OCI-LY1 (cell line): ENCODE results near the gene PKN2.

Source experiments
- H2AFZ ChIP-seq: fragments of 200-600 bp; sonication (generic), shearing (Covaris generic); 2 replicates; pipeline ENCODE4 v1.6.0; 2014; ENCODE audit warnings: antibody characterized with exemption, mild to moderate bottlenecking, low read length
- H3F3A ChIP-seq: fragments of 200-600 bp; sonication (generic), shearing (Covaris generic); 2 replicates; pipeline ENCODE4 v1.6.0; 2014; ENCODE audit warnings: mild to moderate bottlenecking, antibody characterized with exemption, low read length, moderate library complexity; ENCODE audit not compliant: insufficient read depth
- H3K27ac ChIP-seq: fragments of 200-600 bp; sonication (generic); 2 replicates; pipeline ENCODE4 v1.5.1; 2014; ENCODE audit warnings: low read length, mixed run types, mild to moderate bottlenecking, low read depth; ENCODE audit not compliant: poor library complexity, severe bottlenecking
- H3K27me3 ChIP-seq: fragments of 200-600 bp; sonication (generic); 2 replicates; pipeline ENCODE4 v1.6.0; 2014; ENCODE audit warnings: antibody characterized with exemption, mild to moderate bottlenecking, low read length, moderate library complexity; ENCODE audit not compliant: insufficient read depth
- H3K36me3 ChIP-seq: fragments of 200-600 bp; sonication (generic); 2 replicates; pipeline ENCODE4 v1.6.1; 2014; ENCODE audit warnings: mild to moderate bottlenecking, antibody characterized with exemption, low read length, moderate library complexity, mixed read lengths; ENCODE audit not compliant: insufficient read depth
- H3K4me1 ChIP-seq: fragments of 200-600 bp; sonication (generic); 2 replicates; pipeline ENCODE4 v1.5.1; 2014; ENCODE audit warnings: mild to moderate bottlenecking, low read length, moderate library complexity; ENCODE audit not compliant: insufficient read depth, severe bottlenecking
- H3K4me2 ChIP-seq: fragments of 200-600 bp; sonication (generic), shearing (Covaris generic); 2 replicates; pipeline ENCODE4 v1.6.1; 2014; ENCODE audit warnings: low read length
- H3K4me3 ChIP-seq: fragments of 200-600 bp; sonication (generic); 2 replicates; pipeline ENCODE4 v1.5.1; 2014; ENCODE audit warnings: low read length, low read depth, mild to moderate bottlenecking, mixed read lengths; ENCODE audit not compliant: poor library complexity, severe bottlenecking
- H3K79me2 ChIP-seq: fragments of 200-600 bp; shearing (Covaris generic); 2 replicates; pipeline ENCODE4 v1.6.1; 2016; ENCODE audit warnings: mixed run types, low read length, mixed read lengths; ENCODE audit not compliant: insufficient read depth
- H3K9ac ChIP-seq: fragments of 200-600 bp; sonication (generic), shearing (Covaris generic); 2 replicates; pipeline ENCODE4 v1.6.1; 2014; ENCODE audit warnings: mild to moderate bottlenecking, low read length, mixed read lengths
- H3K9me2 ChIP-seq: fragments of 200-600 bp; sonication (generic), shearing (Covaris generic); 2 replicates; pipeline ENCODE4 v1.6.1; 2014; ENCODE audit warnings: low read depth, mild to moderate bottlenecking, low read length, mixed read lengths
- H3K9me3 ChIP-seq: fragments of 200-600 bp; shearing (Covaris generic); 2 replicates; pipeline ENCODE4 v1.6.1; 2014; ENCODE audit warnings: low read length, mixed read lengths
- H4K20me1 ChIP-seq: fragments of 200-600 bp; sonication (generic), shearing (Covaris generic); 2 replicates; pipeline ENCODE4 v1.6.0; 2016; ENCODE audit warnings: mild to moderate bottlenecking, low read length; ENCODE audit not compliant: insufficient read depth
- EZH2 ChIP-seq: fragments of 200-600 bp; sonication (generic), shearing (Covaris generic); IDR thresholded peaks from 2 replicates; pipeline ENCODE4 v1.8.0; 2017; ENCODE audit warnings: borderline replicate concordance, mixed run types, mild to moderate bottlenecking, antibody characterized with exemption, low read length, moderate library complexity, mixed read lengths
- TF ChIP-seq, protein P1 (sequence below): fragments of 200-600 bp; sonication (generic), shearing (Covaris generic); IDR thresholded peaks from 2 replicates; pipeline ENCODE4 v1.5.1; 2017; ENCODE audit warnings: mild to moderate bottlenecking, antibody characterized with exemption, low read length, moderate library complexity, mixed read lengths

Gene PKN2

DNA sequence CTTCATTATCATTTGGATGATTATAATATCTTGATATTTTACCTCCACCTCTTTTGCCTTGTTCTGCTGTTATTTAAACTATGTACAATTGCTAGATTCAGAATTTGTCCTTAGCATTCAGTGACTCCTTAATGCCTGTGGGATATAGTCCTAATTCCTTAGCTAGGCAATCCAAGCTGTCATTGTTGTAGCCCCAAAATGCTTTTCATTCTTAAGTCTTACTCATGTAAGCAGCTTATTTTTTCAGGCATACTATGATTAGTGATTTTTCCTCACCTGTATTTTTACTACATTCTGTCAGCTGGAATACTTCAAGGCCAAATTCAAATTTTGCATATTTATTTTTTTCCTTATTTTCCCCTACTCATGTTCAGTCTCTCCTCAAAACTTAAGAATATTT, 13.4 kb downstream of the PKN2 start:
- no peaks in the 10 kb centered on the region for H3K9me3 ChIP-seq
- peaks cover 17% of the 10 kb centered on the region for H3K36me3 ChIP-seq
- no peaks in the 10 kb centered on the region for H3K27me3 ChIP-seq
- no peak overlapping the region for H3K4me2 ChIP-seq
- H3K9me2 ChIP-seq: no peaks in the 10 kb centered on the region
- no peak overlapping the region for H3K27ac ChIP-seq
- H3K9ac ChIP-seq: no peak overlapping the region
- H4K20me1 ChIP-seq: no peaks in the 10 kb centered on the region
- H3K4me1 ChIP-seq: peaks cover 32% of the 10 kb centered on the region
- no peak overlapping the region for H2AFZ ChIP-seq
- no peak overlapping the region for H3K4me3 ChIP-seq
- H3F3A ChIP-seq: peaks cover 10% of the 10 kb centered on the region; the same call in 1 of the 2 replicates
- TF ChIP-seq EZH2: no peak
- TF ChIP-seq, protein P1, sequence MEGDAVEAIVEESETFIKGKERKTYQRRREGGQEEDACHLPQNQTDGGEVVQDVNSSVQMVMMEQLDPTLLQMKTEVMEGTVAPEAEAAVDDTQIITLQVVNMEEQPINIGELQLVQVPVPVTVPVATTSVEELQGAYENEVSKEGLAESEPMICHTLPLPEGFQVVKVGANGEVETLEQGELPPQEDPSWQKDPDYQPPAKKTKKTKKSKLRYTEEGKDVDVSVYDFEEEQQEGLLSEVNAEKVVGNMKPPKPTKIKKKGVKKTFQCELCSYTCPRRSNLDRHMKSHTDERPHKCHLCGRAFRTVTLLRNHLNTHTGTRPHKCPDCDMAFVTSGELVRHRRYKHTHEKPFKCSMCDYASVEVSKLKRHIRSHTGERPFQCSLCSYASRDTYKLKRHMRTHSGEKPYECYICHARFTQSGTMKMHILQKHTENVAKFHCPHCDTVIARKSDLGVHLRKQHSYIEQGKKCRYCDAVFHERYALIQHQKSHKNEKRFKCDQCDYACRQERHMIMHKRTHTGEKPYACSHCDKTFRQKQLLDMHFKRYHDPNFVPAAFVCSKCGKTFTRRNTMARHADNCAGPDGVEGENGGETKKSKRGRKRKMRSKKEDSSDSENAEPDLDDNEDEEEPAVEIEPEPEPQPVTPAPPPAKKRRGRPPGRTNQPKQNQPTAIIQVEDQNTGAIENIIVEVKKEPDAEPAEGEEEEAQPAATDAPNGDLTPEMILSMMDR: no peak
- peaks cover 69% of the 10 kb centered on the region for H3K79me2 ChIP-seq

- Histone ChIP-seq H3K4me2 (no peak overlapping the region), H3K27ac (no peak overlapping the region), H3K9me3 (no peaks in the 10 kb centered on the region)
These were observed 14.1 kb downstream of the PKN2 start for GRCh38 chr1:88698140-88698539.

GRCh38 chr1:88698764-88699163, 14.7 kb downstream of the PKN2 start:
- H3K4me2 ChIP-seq: no peak overlapping the region
- H2AFZ ChIP-seq: no peak overlapping the region
- peaks cover 5% of the 10 kb centered on the region; the same call in 1 of the 2 replicates for H3F3A ChIP-seq
- H3K27ac ChIP-seq: no peak overlapping the region
- H3K9me2 ChIP-seq: no peaks in the 10 kb centered on the region
- H3K4me1 ChIP-seq: peaks cover 32% of the 10 kb centered on the region
- peaks cover 11% of the 10 kb centered on the region for H3K36me3 ChIP-seq
- H3K9ac ChIP-seq: no peak overlapping the region
- TF ChIP-seq, protein P1: no peak
- TF ChIP-seq EZH2: no peak
- H3K9me3 ChIP-seq: no peaks in the 10 kb centered on the region
- H3K79me2 ChIP-seq: peaks cover 69% of the 10 kb centered on the region
- H3K4me3 ChIP-seq: no peak overlapping the region
- H3K27me3 ChIP-seq: no peaks in the 10 kb centered on the region
- H4K20me1 ChIP-seq: no peaks in the 10 kb centered on the region

More at GRCh38 chr1:88698140-88698539, 14.1 kb downstream of the PKN2 start:
- Histone ChIP-seq H4K20me1 (no peaks in the 10 kb centered on the region), H3K9ac (no peak overlapping the region), H3K4me1 (peaks cover 32% of the 10 kb centered on the region), H3K79me2 (peaks cover 69% of the 10 kb centered on the region), H3K27me3 (no peaks in the 10 kb centered on the region), H3F3A (peaks cover 5% of the 10 kb centered on the region; the same call in 1 of the 2 replicates), H3K36me3 (peaks cover 17% of the 10 kb centered on the region), H2AFZ (no peak overlapping the region), H3K9me2 (no peaks in the 10 kb centered on the region), H3K4me3 (no peak overlapping the region)
- TF ChIP-seq, protein P1: no peak
- TF ChIP-seq EZH2: no peak
